Smooth muscle cell of trachea (primary cell): Measurements from ENCODE around the gene FAM237B. TPM values are rescaled to one million over a fixed set of nuclear protein-coding genes. Genes with fewer than 3 reads are reported as not detected.

ENCODE experiments used
- total RNA-seq: library from RNA; depleted of rRNA; stranded (reverse); fragments of >200 nt; gene quantifications from 2 replicates; pipeline ENCODE4 v1.2.1, GENCODE V29; 2014

Gene FAM237B
- total RNA-seq = not detected in 2 replicates

GRCh38 chr7:90320801-90321494, at the start of gene FAM237B:
FAM237B (minus strand) TSS chr7:90321304; CDS start chr7:90319748, 1,556 bp downstream.

GRCh38 chr7:90346336-90347125, 25.4 kb upstream of the FAM237B start, which contains the start of gene GTPBP10:
GTPBP10 (plus strand) TSS chr7:90346716; CDS start chr7:90346742, 26 bp downstream.

Other genes starting within 250 kb of the FAM237B start
- 63.1 and 70.3 TPM in 2 replicates for gene STEAP1, start 166.8 kb downstream of the FAM237B start, total RNA-seq
- gene STEAP2, start 109.6 kb downstream of the FAM237B start, total RNA-seq = 37.7 and 48.5 TPM in 2 replicates
- gene CFAP69, start 76.1 kb downstream of the FAM237B start, total RNA-seq = 5.5 and 6.4 TPM in 2 replicates
- gene GTPBP10, start 25.4 kb upstream of the FAM237B start, total RNA-seq = 15.5 and 26.8 TPM in 2 replicates
- gene CLDN12, start 82.2 kb upstream of the FAM237B start, total RNA-seq = 39.1 and 46.0 TPM in 2 replicates
- not detected in 2 replicates for gene PTTG1IP2, start 148.3 kb upstream of the FAM237B start, total RNA-seq